Keratinocyte (primary cell): ENCODE data around the gene ERF. TPM values are rescaled to one million over a fixed set of nuclear protein-coding genes. Genes with fewer than 3 reads are reported as not detected.

Experiments used
- DNase-seq: peaks from one replicate; pipeline ENCODE4 v3.0.0-alpha.2; 2011; ENCODE audit warnings: low read depth, missing footprints, low spot score
- FAIRE-seq: peaks from 2 replicates; lab custom pipeline; 2011; peaks lifted over from hg19 to GRCh38; lab: Jason Lieb, UNC
- H2AFZ ChIP-seq: 2 replicates; pipeline ENCODE4 v1.6.0; 2012; ENCODE audit warnings: low read length, control low read depth, inconsistent platforms; ENCODE audit not compliant: control insufficient read depth
- H3K27ac ChIP-seq: 2 replicates; pipeline ENCODE4 v1.5.1; 2011; ENCODE audit warnings: low read length; ENCODE audit not compliant: control insufficient read depth, insufficient read depth
- H3K27me3 ChIP-seq: 3 replicates; pipeline ENCODE4 v1.6.0; 2011; ENCODE audit warnings: low read length; ENCODE audit not compliant: control insufficient read depth, insufficient read depth; ENCODE audit errors: extremely low read depth
- H3K36me3 ChIP-seq, 2 experiments: 2 replicates in 1 of 2; 3 replicates in 1 of 2; pipeline ENCODE4 v1.5.1; 2011; ENCODE audit warnings: low read length in 2 of 2, mild to moderate bottlenecking in 1 of 2; ENCODE audit not compliant: control insufficient read depth in 2 of 2, insufficient read depth in 2 of 2; ENCODE audit errors: extremely low read depth in 1 of 2
- H3K4me1 ChIP-seq: 3 replicates; pipeline ENCODE4 v1.5.1; 2011; ENCODE audit warnings: low read length; ENCODE audit not compliant: control insufficient read depth, insufficient read depth; ENCODE audit errors: extremely low read depth
- H3K4me2 ChIP-seq: 3 replicates; pipeline ENCODE4 v1.6.0; 2011; ENCODE audit warnings: low read depth, low read length; ENCODE audit not compliant: control insufficient read depth, insufficient read depth; ENCODE audit errors: extremely low read depth
- H3K4me3 ChIP-seq, 3 experiments: fragments of 200-600 bp in 1 of 3; sonication (generic) in 1 of 3; 2 replicates in 2 of 3; 3 replicates in 1 of 3; pipeline ENCODE4 v1.5.1; 2011 to 2016; ENCODE audit warnings: low read length in 3 of 3, mild to moderate bottlenecking in 3 of 3, control low read depth in 2 of 3, inconsistent platforms in 1 of 3, low read depth in 1 of 3, mixed read lengths in 1 of 3, mixed run types in 1 of 3, moderate library complexity in 1 of 3; ENCODE audit not compliant: control insufficient read depth in 2 of 3, insufficient read depth in 2 of 3; ENCODE audit errors: extremely low read depth in 1 of 3
- H3K79me2 ChIP-seq: 2 replicates; pipeline ENCODE4 v1.6.0; 2012; ENCODE audit warnings: low read length; ENCODE audit not compliant: control insufficient read depth, insufficient read depth
- H3K9ac ChIP-seq: 3 replicates; pipeline ENCODE4 v1.6.0; 2011; ENCODE audit warnings: low read length; ENCODE audit not compliant: control insufficient read depth, insufficient read depth; ENCODE audit errors: extremely low read depth
- H3K9me1 ChIP-seq: 3 replicates; pipeline ENCODE4 v1.6.0; 2011; ENCODE audit warnings: low read length; ENCODE audit not compliant: control insufficient read depth, insufficient read depth; ENCODE audit errors: extremely low read depth
- H3K9me3 ChIP-seq: 2 replicates; pipeline ENCODE4 v1.5.1; 2012; ENCODE audit warnings: low read depth, low read length; ENCODE audit not compliant: control insufficient read depth
- H4K20me1 ChIP-seq: 3 replicates; pipeline ENCODE4 v1.6.0; 2011; ENCODE audit warnings: low read length; ENCODE audit not compliant: control insufficient read depth, insufficient read depth; ENCODE audit errors: extremely low read depth
- CTCF ChIP-seq, 3 experiments: IDR thresholded peaks in 1 of 3; conservative IDR thresholded peaks in 1 of 3; optimal IDR thresholded peaks in 1 of 3; 2 replicates in 2 of 3; 3 replicates in 1 of 3; pipeline versions ENCODE3 to v1.5.1; 2011; ENCODE audit warnings: low read length in 3 of 3, mild to moderate bottlenecking in 3 of 3, moderate library complexity in 2 of 3, control low read depth in 1 of 3, inconsistent platforms in 1 of 3; ENCODE audit not compliant: insufficient read depth in 2 of 3; ENCODE audit errors: extremely low read depth in 1 of 3
- EZH2 ChIP-seq: IDR thresholded peaks from one replicate; pipeline ENCODE4 v1.6.1; 2012; ENCODE audit warnings: inconsistent platforms, mild to moderate bottlenecking, low read length, moderate library complexity
- dilution Hi-C: fragments of 300-500 bp; cut with MboI; formaldehyde crosslinking; loops from one replicate; pipeline ENCODE4 v1.7.0; 2020; ENCODE audit warnings: low sequenced_read_pairs; ENCODE audit not compliant: extremely low pct_ligation_motif_present
- polyA plus RNA-seq, 5 experiments: library from polyadenylated mRNA; depleted of rRNA in 3 of 5; stranded (reverse) in 3 of 5; stranded (forward) in 1 of 5; unstranded in 1 of 5; fragments of >200 nt; gene quantifications; 1 replicate in 1 of 5; 2 replicates in 3 of 5; 3 replicates in 1 of 5; pipeline versions ENCODE4 v1.2.1 to v1.2.3, GENCODE V29; 2011 to 2012; ENCODE audit warnings: missing spikeins in 2 of 5, low read depth in 1 of 5, low replicate concordance in 1 of 5

The ERF gene
- polyA plus RNA-seq, 1 donor (not counting 4 experiments of a cell fraction or from before 2014, with no cell fraction given): 83.5 TPM

DNA sequence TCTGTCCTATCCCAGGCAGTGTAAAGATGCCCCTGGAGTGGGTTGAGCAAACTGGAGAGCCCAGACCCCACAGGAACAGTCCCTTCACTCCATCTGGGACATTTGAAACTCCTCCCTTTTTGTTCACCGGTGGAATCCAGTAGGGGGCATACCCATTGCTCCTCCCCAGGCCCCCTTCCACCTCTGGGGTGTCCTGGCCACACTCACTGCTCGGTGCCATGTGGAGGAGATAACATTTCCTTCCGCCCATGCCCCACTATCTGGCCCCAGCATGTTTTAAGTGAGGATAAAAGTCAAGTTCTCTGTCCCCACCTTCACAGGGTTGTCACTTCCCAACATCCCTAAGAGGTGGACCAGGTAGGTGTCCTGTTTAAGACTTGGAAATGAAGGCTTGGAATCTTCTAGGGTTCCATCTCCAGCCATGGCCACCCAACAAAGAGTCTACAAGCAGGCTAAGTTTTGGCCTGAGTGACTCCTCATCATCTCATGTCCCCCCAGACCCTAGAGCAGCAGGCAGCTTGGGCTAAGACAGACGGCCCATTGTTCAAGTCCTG, 25.6 kb downstream of the ERF start:
- H3K4me3 ChIP-seq: no peak overlapping the region
- dilution Hi-C loops: no loop called here
- H3K9ac ChIP-seq: no peak overlapping the region
- no peak overlapping the region for H3K27ac ChIP-seq
- TF ChIP-seq CTCF (optimal IDR thresholded peaks at IDR 0.05 in 1 of 3, IDR thresholded peaks at IDR 0.05 in 1 of 3, conservative IDR thresholded peaks at IDR 0.05 in 1 of 3; ENCODE audit: extremely low read depth in 1 of 3, insufficient read depth in 2 of 3, low read length in 3 of 3) (no peak), EZH2 (no peak)
- DNase-seq (no peak), FAIRE-seq (no peak)
- H3K79me2 ChIP-seq: peaks cover 56% of the 10 kb centered on the region
- H3K9me1 ChIP-seq: no peaks in the 10 kb centered on the region
- peaks cover 48 to 49% of the 10 kb centered on the region in 2 experiments for H3K36me3 ChIP-seq
- H3K9me3 ChIP-seq: no peaks in the 10 kb centered on the region
- H3K4me1 ChIP-seq: peaks cover 13% of the 10 kb centered on the region
- peaks cover 21% of the 10 kb centered on the region for H4K20me1 ChIP-seq
- no peaks in the 10 kb centered on the region for H3K27me3 ChIP-seq
- no peak overlapping the region for H2AFZ ChIP-seq
- H3K4me2 ChIP-seq: no peak overlapping the region

DNA sequence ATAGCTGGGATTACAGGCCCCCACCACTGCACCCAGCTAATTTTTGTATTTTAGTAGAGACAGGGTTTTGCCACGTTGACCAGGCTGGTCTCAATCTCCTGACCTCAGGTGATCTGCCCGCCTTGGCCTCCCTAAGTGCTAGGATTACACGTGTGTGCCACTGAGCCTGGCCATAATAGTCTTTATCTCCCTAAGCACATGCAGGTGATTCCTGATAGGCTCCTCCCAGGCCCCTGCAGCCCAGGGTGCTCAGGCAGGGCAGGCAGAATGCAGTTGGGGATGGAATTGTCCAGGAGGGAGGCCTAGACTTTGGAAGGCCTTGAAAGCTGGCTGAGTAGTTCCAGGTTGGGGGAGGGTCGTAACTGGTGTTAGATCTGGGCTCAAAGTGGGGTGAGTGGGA, 26.3 kb downstream of the ERF start:
- H3K4me2 ChIP-seq: no peak overlapping the region
- no peak for FAIRE-seq
- H3K4me1 ChIP-seq: peaks cover 13% of the 10 kb centered on the region
- no peaks in the 10 kb centered on the region for H3K9me3 ChIP-seq
- TF ChIP-seq EZH2 (no peak), CTCF (optimal IDR thresholded peaks at IDR 0.05 in 1 of 3, IDR thresholded peaks at IDR 0.05 in 1 of 3, conservative IDR thresholded peaks at IDR 0.05 in 1 of 3; ENCODE audit: extremely low read depth in 1 of 3, insufficient read depth in 2 of 3, low read length in 3 of 3) (no peak)
- H3K79me2 ChIP-seq: peaks cover 56% of the 10 kb centered on the region
- H3K36me3 ChIP-seq: peaks cover 46 to 47% of the 10 kb centered on the region in 2 experiments
- peaks cover 21% of the 10 kb centered on the region for H4K20me1 ChIP-seq
- no peaks in the 10 kb centered on the region for H3K27me3 ChIP-seq
- dilution Hi-C loops: no loop called here
- DNase-seq: no peak
- no peak overlapping the region for H3K4me3 ChIP-seq
- no peak overlapping the region for H3K27ac ChIP-seq
- no peak overlapping the region for H2AFZ ChIP-seq
- no peaks in the 10 kb centered on the region for H3K9me1 ChIP-seq
- no peak overlapping the region for H3K9ac ChIP-seq
